ENCODE data around the gene ATG16L1.

ATG16L1 gene

GRCh38 chr2:233223059-233223894 is 28.2 kb upstream of the ATG16L1 start:
- Histone ChIP-seq H2BK120ac (ENCODE audit: low read depth, low read length) (no peak overlapping the region), H4K5ac (ENCODE audit: low read length) (no peak overlapping the region), H3K79me1 (ENCODE audit: low read length) (no peaks in the 10 kb centered on the region), H3K23ac (ENCODE audit: low read length) (no peak overlapping the region), H3K27me3 (ENCODE audit: insufficient read depth, low read length, poor library complexity) (no peaks in the 10 kb centered on the region), H3K4me2 (ENCODE audit: low read length) (no peak overlapping the region), H3K18ac (ENCODE audit: low read length) (no peak overlapping the region), H2BK15ac (replicated peaks; ENCODE audit: low read depth) (no peak overlapping the region), H3K4me1 (ENCODE audit: control insufficient read depth, low read depth, low read length) (no peaks in the 10 kb centered on the region), H3K9ac (ENCODE audit: low read length) (no peak overlapping the region), H3K56ac (ENCODE audit: low read length) (no peak overlapping the region), H4K8ac (ENCODE audit: low read depth, low read length) (no peak overlapping the region), H3K4ac (ENCODE audit: low read depth, low read length) (no peak overlapping the region), H2BK5ac (ENCODE audit: low read length) (no peak overlapping the region), H3K27ac (ENCODE audit: low read depth, low read length) (no peak overlapping the region), H3K4me3 (ENCODE audit: low read length) (no peak overlapping the region), H3K79me2 (ENCODE audit: control insufficient read depth, insufficient read depth, low read length) (no peaks in the 10 kb centered on the region), H3K36me3 (ENCODE audit: control insufficient read depth, insufficient read depth, low read length) (no peaks in the 10 kb centered on the region), H2AK5ac (ENCODE audit: low read length) (no peak overlapping the region)
- DNase-seq, result no peak
- WGBS (ENCODE audit: extremely low coverage, insufficient coverage, low lambda C conversion rate), result no CpG with 5 or more reads among the region's 14 CpGs

- Histone ChIP-seq H3K4me2 (ENCODE audit: low read length) (no peak overlapping the region), H4K5ac (ENCODE audit: low read length) (no peak overlapping the region), H4K8ac (ENCODE audit: low read depth, low read length) (no peak overlapping the region), H3K4me3 (ENCODE audit: low read length) (no peak overlapping the region), H3K23ac (ENCODE audit: low read length) (no peak overlapping the region), H2BK5ac (ENCODE audit: low read length) (no peak overlapping the region), H3K79me2 (ENCODE audit: control insufficient read depth, insufficient read depth, low read length) (no peaks in the 10 kb centered on the region), H3K56ac (ENCODE audit: low read length) (no peak overlapping the region), H3K4ac (ENCODE audit: low read depth, low read length) (no peak overlapping the region), H3K27ac (ENCODE audit: low read depth, low read length) (no peak overlapping the region), H2AK5ac (ENCODE audit: low read length) (no peak overlapping the region), H3K18ac (ENCODE audit: low read length) (no peak overlapping the region), H3K9ac (ENCODE audit: low read length) (no peak overlapping the region), H3K79me1 (ENCODE audit: low read length) (no peaks in the 10 kb centered on the region), H2BK15ac (replicated peaks; ENCODE audit: low read depth) (no peak overlapping the region), H3K4me1 (ENCODE audit: control insufficient read depth, low read depth, low read length) (no peaks in the 10 kb centered on the region), H2BK120ac (ENCODE audit: low read depth, low read length) (no peak overlapping the region), H3K27me3 (ENCODE audit: insufficient read depth, low read length, poor library complexity) (no peaks in the 10 kb centered on the region), H3K36me3 (ENCODE audit: control insufficient read depth, insufficient read depth, low read length) (no peaks in the 10 kb centered on the region)
- no CpG with 5 or more reads among the region's 5 CpGs for WGBS (ENCODE audit: extremely low coverage, insufficient coverage, low lambda C conversion rate)
- no peak for DNase-seq
Measured at GRCh38 chr2:233225230-233226068, 26.0 kb upstream of the ATG16L1 start.

GRCh38 chr2:233226511-233227031 is 24.9 kb upstream of the ATG16L1 start:
- H3K4ac ChIP-seq (ENCODE audit: low read depth, low read length), result no peak overlapping the region
- H3K56ac ChIP-seq (ENCODE audit: low read length), result no peak overlapping the region
- H2BK15ac ChIP-seq (replicated peaks; ENCODE audit: low read depth), result no peak overlapping the region
- no peak overlapping the region for H3K4me3 ChIP-seq (ENCODE audit: low read length)
- no peak overlapping the region for H3K9ac ChIP-seq (ENCODE audit: low read length)
- no peak overlapping the region for H2BK5ac ChIP-seq (ENCODE audit: low read length)
- H3K27me3 ChIP-seq (ENCODE audit: insufficient read depth, low read length, poor library complexity), result no peaks in the 10 kb centered on the region
- H3K36me3 ChIP-seq (ENCODE audit: control insufficient read depth, insufficient read depth, low read length), result no peaks in the 10 kb centered on the region
- H3K4me1 ChIP-seq (ENCODE audit: control insufficient read depth, low read depth, low read length), result no peaks in the 10 kb centered on the region
- H3K23ac ChIP-seq (ENCODE audit: low read length), result no peak overlapping the region
- no peak overlapping the region for H3K27ac ChIP-seq (ENCODE audit: low read depth, low read length)
- no peak overlapping the region for H2AK5ac ChIP-seq (ENCODE audit: low read length)
- no peaks in the 10 kb centered on the region for H3K79me2 ChIP-seq (ENCODE audit: control insufficient read depth, insufficient read depth, low read length)
- no CpG with 5 or more reads among the region's 2 CpGs for WGBS (ENCODE audit: extremely low coverage, insufficient coverage, low lambda C conversion rate)
- no peak overlapping the region for H3K4me2 ChIP-seq (ENCODE audit: low read length)
- H4K8ac ChIP-seq (ENCODE audit: low read depth, low read length), result no peak overlapping the region
- H2BK120ac ChIP-seq (ENCODE audit: low read depth, low read length), result no peak overlapping the region
- H3K18ac ChIP-seq (ENCODE audit: low read length), result no peak overlapping the region
- H3K79me1 ChIP-seq (ENCODE audit: low read length), result no peaks in the 10 kb centered on the region
- DNase-seq, result no peak
- no peak overlapping the region for H4K5ac ChIP-seq (ENCODE audit: low read length)

GRCh38 chr2:233227346-233227978 is 24.0 kb upstream of the ATG16L1 start:
- Histone ChIP-seq H3K27ac (ENCODE audit: low read depth, low read length) (no peak overlapping the region), H3K4me1 (ENCODE audit: control insufficient read depth, low read depth, low read length) (no peaks in the 10 kb centered on the region), H4K5ac (ENCODE audit: low read length) (no peak overlapping the region), H2BK5ac (ENCODE audit: low read length) (no peak overlapping the region), H3K4me3 (ENCODE audit: low read length) (no peak overlapping the region), H3K18ac (ENCODE audit: low read length) (no peak overlapping the region), H3K79me1 (ENCODE audit: low read length) (no peaks in the 10 kb centered on the region), H3K79me2 (ENCODE audit: control insufficient read depth, insufficient read depth, low read length) (no peaks in the 10 kb centered on the region), H3K4ac (ENCODE audit: low read depth, low read length) (no peak overlapping the region), H2BK15ac (replicated peaks; ENCODE audit: low read depth) (no peak overlapping the region), H3K36me3 (ENCODE audit: control insufficient read depth, insufficient read depth, low read length) (no peaks in the 10 kb centered on the region), H2BK120ac (ENCODE audit: low read depth, low read length) (no peak overlapping the region), H3K4me2 (ENCODE audit: low read length) (no peak overlapping the region), H3K9ac (ENCODE audit: low read length) (no peak overlapping the region), H3K23ac (ENCODE audit: low read length) (no peak overlapping the region), H4K8ac (ENCODE audit: low read depth, low read length) (no peak overlapping the region), H2AK5ac (ENCODE audit: low read length) (no peak overlapping the region), H3K27me3 (ENCODE audit: insufficient read depth, low read length, poor library complexity) (no peaks in the 10 kb centered on the region), H3K56ac (ENCODE audit: low read length) (no peak overlapping the region)
- WGBS (ENCODE audit: extremely low coverage, insufficient coverage, low lambda C conversion rate), result no CpG with 5 or more reads among the region's 7 CpGs
- no peak for DNase-seq

- DNase-seq, result no peak
- H3K27ac ChIP-seq (ENCODE audit: low read depth, low read length), result no peak overlapping the region
- H3K79me2 ChIP-seq (ENCODE audit: control insufficient read depth, insufficient read depth, low read length), result no peaks in the 10 kb centered on the region
- H3K56ac ChIP-seq (ENCODE audit: low read length), result no peak overlapping the region
- no peaks in the 10 kb centered on the region for H3K36me3 ChIP-seq (ENCODE audit: control insufficient read depth, insufficient read depth, low read length)
- no peaks in the 10 kb centered on the region for H3K4me1 ChIP-seq (ENCODE audit: control insufficient read depth, low read depth, low read length)
- no peak overlapping the region for H3K4ac ChIP-seq (ENCODE audit: low read depth, low read length)
- no CpG with 5 or more reads among the region's 3 CpGs for WGBS (ENCODE audit: extremely low coverage, insufficient coverage, low lambda C conversion rate)
- H4K5ac ChIP-seq (ENCODE audit: low read length), result no peak overlapping the region
- H3K27me3 ChIP-seq (ENCODE audit: insufficient read depth, low read length, poor library complexity), result no peaks in the 10 kb centered on the region
- H3K23ac ChIP-seq (ENCODE audit: low read length), result no peak overlapping the region
- H3K18ac ChIP-seq (ENCODE audit: low read length), result no peak overlapping the region
- no peak overlapping the region for H2BK5ac ChIP-seq (ENCODE audit: low read length)
- no peak overlapping the region for H2BK120ac ChIP-seq (ENCODE audit: low read depth, low read length)
- H2BK15ac ChIP-seq (replicated peaks; ENCODE audit: low read depth), result no peak overlapping the region
- no peaks in the 10 kb centered on the region for H3K79me1 ChIP-seq (ENCODE audit: low read length)
- H2AK5ac ChIP-seq (ENCODE audit: low read length), result no peak overlapping the region
- H3K4me3 ChIP-seq (ENCODE audit: low read length), result no peak overlapping the region
- H4K8ac ChIP-seq (ENCODE audit: low read depth, low read length), result no peak overlapping the region
- no peak overlapping the region for H3K4me2 ChIP-seq (ENCODE audit: low read length)
- H3K9ac ChIP-seq (ENCODE audit: low read length), result no peak overlapping the region
Measured at GRCh38 chr2:233228376-233228775, 23.1 kb upstream of the ATG16L1 start.

All from mesendoderm (in vitro differentiated cells).